WERI-Rb-1 (cell line): ENCODE data around the gene ERMAP.
"Not testable (repeated sequence)": the region's sequence is repeated elsewhere in the genome, so short reads cannot be mapped to it uniquely, and the experiment has no call there.

Experiments
- DNase-seq: peaks from one replicate; pipeline ENCODE4 v3.0.0-alpha.2; 2020
- H3K27ac ChIP-seq: fragments of 250-450 bp; sonication (Bioruptor Pico); 2 replicates; pipeline ENCODE4 v1.5.1; 2020; ENCODE audit warnings: mild to moderate bottlenecking, moderate library complexity
- H3K27me3 ChIP-seq: fragments of 250-450 bp; sonication (Bioruptor Pico); 2 replicates; pipeline ENCODE4 v1.5.1; 2021; ENCODE audit warnings: mild to moderate bottlenecking, low read depth, moderate library complexity; ENCODE audit not compliant: insufficient read depth, severe bottlenecking
- H3K36me3 ChIP-seq: fragments of 250-450 bp; sonication (Bioruptor Pico); 2 replicates; pipeline ENCODE4 v1.5.1; 2020; ENCODE audit warnings: mild to moderate bottlenecking, moderate library complexity
- H3K4me3 ChIP-seq: 2 replicates; pipeline ENCODE4 v1.5.1; 2011; ENCODE audit warnings: low read depth, mild to moderate bottlenecking, control low read depth, low read length
- H3K9me3 ChIP-seq: fragments of 250-450 bp; sonication (Bioruptor Pico); 2 replicates; pipeline ENCODE4 v1.5.1; 2021; ENCODE audit warnings: mild to moderate bottlenecking, moderate library complexity; ENCODE audit not compliant: severe bottlenecking
- CTCF ChIP-seq: IDR thresholded peaks from 2 replicates; pipeline ENCODE4 v1.5.1; 2011; ENCODE audit warnings: low read depth, mild to moderate bottlenecking, control low read depth, inconsistent platforms, low read length

ERMAP gene

GRCh38 chr1:42797979-42798378, 18.9 kb upstream of the ERMAP start:
- no peaks in the 10 kb centered on the region for H3K27me3 ChIP-seq
- no peaks in the 10 kb centered on the region for H3K36me3 ChIP-seq
- no peak for TF ChIP-seq CTCF
- no peak overlapping the region for H3K27ac ChIP-seq
- no peaks in the 10 kb centered on the region for H3K9me3 ChIP-seq
- no peak overlapping the region for H3K4me3 ChIP-seq
- no peak for DNase-seq

- TF ChIP-seq CTCF = no peak
- Histone ChIP-seq H3K9me3 (peaks cover 5% of the 10 kb centered on the region), H3K27me3 (no peaks in the 10 kb centered on the region), H3K4me3 (no peak overlapping the region), H3K27ac (no peak overlapping the region), H3K36me3 (peaks cover 14% of the 10 kb centered on the region)
- no peak for DNase-seq
Measured at GRCh38 chr1:42801832-42802473, 15.0 kb upstream of the ERMAP start.

DNA sequence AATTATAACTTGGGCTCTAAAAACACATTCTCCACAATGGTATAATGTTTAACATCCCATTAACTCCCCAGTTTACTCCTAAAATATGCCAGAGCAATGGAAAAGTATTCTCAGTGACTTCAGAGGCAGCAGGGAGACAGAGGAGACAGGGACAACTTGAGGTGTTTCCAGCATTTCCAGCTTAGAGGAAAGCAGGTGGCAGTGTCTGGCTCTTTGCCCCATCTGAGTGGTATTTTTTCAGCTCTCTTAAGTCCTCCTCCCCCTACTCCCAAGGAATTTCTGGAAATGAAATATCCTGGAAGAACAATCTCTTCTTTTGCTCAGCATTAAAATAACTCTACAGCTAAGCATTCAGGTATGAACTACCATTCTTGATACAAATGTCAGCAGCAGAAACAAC, 10.8 kb upstream of the ERMAP start:
- no peak overlapping the region for H3K4me3 ChIP-seq
- H3K9me3 ChIP-seq = peaks cover 5% of the 10 kb centered on the region
- peak overlapping the region; percentile 58 for H3K27ac ChIP-seq
- H3K27me3 ChIP-seq = no peaks in the 10 kb centered on the region
- peaks cover 19% of the 10 kb centered on the region for H3K36me3 ChIP-seq
- DNase-seq = no peak
- TF ChIP-seq CTCF = no peak

DNA sequence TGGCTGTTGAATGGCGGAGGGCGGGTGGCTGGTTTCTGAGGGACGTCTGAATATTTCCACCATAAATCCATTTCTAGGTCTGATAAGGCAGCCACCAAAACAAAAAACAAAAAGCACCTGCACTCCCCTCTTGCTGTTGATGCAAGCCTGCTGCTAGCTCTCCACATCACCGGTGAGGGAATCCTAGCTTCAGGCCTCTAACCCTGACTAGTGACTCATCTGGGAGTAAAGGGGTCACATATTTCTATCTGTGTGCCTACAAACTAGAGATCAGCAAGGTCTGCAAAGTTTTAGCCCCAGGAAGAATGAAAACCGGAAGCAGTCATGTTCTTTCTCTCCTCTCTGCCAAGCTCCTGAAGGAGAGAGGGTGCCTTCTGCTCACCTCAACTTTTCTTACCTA, 10.3 kb upstream of the ERMAP start:
- H3K27ac ChIP-seq = peak overlapping the region; percentile 58
- H3K27me3 ChIP-seq = no peaks in the 10 kb centered on the region
- DNase-seq = no peak
- H3K36me3 ChIP-seq = peaks cover 19% of the 10 kb centered on the region
- no peak overlapping the region for H3K4me3 ChIP-seq
- H3K9me3 ChIP-seq = peaks cover 5% of the 10 kb centered on the region
- no peak for TF ChIP-seq CTCF

DNA sequence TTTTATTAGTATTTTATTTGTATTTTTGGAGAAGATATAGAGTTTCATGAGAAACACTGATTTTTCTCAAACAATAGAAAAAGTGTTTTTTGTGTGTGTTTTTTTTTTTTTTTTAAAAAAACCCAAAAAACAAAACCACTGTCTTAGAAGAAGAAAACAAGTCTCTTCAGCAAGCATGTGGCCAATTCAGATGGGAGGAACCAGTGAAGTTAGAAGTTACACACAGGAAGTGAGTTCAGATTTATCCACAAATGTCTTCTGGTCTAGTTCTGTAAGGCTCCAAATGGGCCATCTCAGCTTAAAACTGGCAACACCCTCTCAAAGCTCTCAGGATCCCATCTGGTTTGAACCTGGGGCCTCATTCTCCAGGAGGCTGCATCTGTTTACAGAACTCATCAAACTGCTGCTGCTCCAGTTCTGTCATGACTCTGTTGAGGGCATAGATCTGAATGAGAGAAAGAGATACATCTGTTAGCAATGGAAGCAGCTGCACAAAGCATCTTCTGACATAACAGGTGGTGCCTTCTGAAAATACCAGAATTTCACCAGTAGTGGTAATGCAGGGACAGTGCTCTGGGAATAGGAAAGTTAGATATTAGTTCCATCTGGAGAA, 9.8 kb upstream of the ERMAP start:
- peaks cover 5% of the 10 kb centered on the region for H3K9me3 ChIP-seq
- no peak overlapping the region for H3K4me3 ChIP-seq
- peak overlapping the region; percentile 58 for H3K27ac ChIP-seq
- H3K36me3 ChIP-seq = peaks cover 19% of the 10 kb centered on the region
- no peaks in the 10 kb centered on the region for H3K27me3 ChIP-seq
- TF ChIP-seq CTCF = no peak
- DNase-seq = peak; percentile 28

- not testable (repeated sequence) for H3K9me3 ChIP-seq
Measured at GRCh38 chr1:42814815-42815214, 2.1 kb upstream of the ERMAP start.

More at GRCh38 chr1:42814815-42815214, 2.1 kb upstream of the ERMAP start:
- not testable (repeated sequence) for DNase-seq, H3K27ac ChIP-seq, H3K27me3 ChIP-seq, H3K4me3 ChIP-seq
- H3K36me3 ChIP-seq = peaks cover 11% of the 10 kb centered on the region
